Activated T-helper 1 cell treated with Interleukin-2 at 50 U/mL for 16 hours (primary cell): ENCODE measurements around the gene MIOS.
"Not testable (repeated sequence)": the region's sequence is repeated elsewhere in the genome, so short reads cannot be mapped to it uniquely, and the experiment has no call there.

Experiments
- DNase-seq: peaks from one replicate; pipeline ENCODE4 v3.0.0-alpha.2; 2020; ENCODE audit warnings: low read depth

MIOS gene

DNA sequence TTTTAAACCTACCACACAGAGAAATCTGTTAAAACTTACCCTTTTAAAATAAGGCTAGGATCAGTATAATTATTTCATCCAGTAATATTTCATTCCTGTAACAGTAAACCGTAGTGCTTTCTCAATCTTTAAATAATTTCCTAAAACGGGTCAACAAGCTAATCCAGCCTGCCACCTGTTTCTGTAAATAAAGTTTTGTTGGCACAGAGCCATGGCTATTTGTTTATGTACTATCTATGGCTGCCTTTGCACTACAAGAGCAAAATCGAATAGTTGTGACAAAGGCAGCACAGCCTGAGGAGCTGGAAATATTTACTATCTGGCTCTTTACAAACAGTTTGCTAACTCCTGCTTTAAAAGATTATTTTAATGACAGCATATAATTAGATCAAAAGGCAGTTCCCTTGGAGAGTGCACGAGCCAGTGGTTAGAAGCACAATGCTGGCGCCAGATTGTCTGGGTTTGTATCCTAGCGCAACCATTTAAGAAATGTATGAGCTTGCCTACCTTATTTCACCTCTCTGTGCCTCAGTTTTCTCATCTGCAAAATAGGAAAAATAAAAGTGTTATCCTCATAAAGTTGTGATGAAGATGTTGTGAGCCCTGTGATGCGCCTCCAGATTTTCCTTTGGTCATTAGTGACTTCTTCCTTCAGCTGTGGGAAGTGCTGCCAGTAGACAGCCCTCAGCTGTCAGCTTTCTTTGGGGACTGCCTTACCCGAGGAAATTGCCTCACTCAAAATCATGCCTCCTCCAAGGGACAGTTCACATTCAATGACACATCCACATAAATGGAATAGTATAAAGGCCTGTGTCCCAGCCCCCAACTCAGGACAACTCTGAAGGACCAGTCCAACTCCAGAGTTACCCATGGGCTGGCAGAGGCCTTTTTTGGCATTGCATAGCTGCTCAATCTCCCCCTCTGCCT is 11.8 kb upstream of the MIOS start:
- DNase-seq, result no peak

DNA sequence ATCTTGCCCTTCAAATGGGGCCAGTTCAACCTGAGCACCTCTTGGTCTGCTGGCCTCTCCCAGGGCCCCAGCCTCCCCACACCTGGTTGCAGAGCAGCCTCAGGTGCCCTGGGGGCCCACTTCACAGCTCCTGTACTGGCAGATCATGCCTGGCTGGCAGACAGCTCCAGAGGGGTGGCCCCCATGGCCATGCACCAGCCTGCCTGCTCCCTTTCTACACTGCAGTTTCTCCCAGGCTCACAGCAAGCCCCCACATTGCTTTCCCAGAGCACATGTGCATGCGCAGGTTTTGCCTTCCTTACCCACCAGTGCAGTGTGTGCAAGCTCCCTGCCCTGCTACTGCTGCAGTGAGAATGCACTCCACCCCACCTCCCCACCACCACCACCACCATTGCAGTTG is 9.8 kb upstream of the MIOS start:
- no peak for DNase-seq

DNA sequence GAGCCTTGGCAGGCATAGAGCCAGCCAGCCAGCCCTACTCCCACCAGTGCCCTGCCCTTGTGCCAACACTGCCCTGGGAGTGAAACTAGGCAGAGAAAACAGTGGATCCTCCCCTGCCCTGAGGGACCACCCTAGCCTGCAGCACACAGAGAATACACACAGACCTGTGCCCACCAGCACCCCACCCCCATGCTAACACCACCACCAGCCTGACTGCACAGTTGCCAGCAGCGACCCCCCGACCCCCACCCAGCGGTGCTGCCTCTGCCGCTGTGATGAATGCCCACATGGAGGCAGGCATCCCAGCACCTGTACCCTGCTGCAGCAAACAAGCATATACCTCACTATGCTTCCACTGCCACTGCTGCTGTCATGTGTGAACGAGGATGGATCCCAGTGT is 9.4 kb upstream of the MIOS start:
- DNase-seq, result no peak

GRCh38 chr7:7561591-7561990 is 5.1 kb upstream of the MIOS start:
- DNase-seq, result not testable (repeated sequence)

GRCh38 chr7:7562736-7563135 is 3.9 kb upstream of the MIOS start:
- DNase-seq, result no peak

DNA sequence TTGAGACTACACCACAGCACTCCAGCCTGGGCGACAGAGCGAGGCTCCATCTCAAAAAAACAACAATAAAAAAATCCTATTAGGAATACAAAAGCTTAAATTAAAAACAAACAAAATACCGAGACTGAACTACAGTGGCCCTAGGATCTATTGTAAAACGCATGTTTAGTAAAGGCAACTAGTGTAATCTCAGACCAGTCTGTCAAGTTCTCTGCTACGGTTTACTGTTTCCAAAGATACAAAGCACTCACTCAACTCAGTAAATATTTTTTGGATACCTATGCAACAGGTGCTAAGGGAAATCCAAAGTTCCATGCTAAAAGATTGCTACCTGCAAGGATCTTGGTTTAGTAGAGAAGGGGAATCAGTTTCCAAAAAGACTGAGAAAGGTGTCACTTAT is 3.4 kb upstream of the MIOS start:
- DNase-seq, result no peak

DNA sequence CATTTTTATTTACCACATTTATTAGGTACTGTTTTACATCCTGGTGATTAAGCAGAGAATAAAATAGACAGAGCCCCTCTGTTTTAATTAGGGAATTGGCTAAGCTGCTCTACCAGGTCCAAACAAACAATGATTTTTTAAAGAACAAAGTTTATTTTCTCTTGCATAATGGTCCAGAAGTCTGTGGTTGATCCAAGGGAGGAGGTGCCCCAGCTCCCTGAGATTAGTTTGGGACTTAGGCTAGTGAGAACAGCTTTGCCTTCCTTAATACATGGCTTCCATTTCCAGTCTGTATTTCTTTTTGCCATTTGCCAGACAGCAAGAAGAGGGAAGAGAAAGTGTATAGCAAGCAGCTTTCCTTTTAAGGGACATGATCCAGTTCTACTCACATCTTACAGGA is 2.9 kb upstream of the MIOS start:
- DNase-seq, result no peak

DNA sequence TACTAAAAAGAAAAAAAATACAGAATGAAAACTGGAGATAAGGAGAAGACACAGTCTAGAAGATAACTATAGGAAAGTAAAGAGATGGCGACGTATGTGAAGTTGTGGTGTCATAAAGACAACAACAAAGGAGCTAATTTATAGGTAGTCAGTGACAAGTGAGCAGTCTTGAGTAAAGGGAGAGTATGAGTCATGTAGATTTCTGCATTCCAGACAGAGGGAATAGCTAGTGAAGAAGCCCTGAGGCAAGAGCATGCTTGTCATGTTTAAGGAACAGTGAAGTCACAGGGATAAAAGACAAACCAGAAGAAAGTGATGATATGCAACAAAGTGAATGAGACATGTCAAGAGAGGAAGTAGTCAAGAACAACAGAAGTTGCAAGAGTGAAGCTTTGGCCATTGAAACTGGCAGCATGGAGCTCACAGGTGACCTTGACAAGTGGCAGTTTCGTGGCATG is 2.3 kb upstream of the MIOS start:
- DNase-seq, result no peak

DNA sequence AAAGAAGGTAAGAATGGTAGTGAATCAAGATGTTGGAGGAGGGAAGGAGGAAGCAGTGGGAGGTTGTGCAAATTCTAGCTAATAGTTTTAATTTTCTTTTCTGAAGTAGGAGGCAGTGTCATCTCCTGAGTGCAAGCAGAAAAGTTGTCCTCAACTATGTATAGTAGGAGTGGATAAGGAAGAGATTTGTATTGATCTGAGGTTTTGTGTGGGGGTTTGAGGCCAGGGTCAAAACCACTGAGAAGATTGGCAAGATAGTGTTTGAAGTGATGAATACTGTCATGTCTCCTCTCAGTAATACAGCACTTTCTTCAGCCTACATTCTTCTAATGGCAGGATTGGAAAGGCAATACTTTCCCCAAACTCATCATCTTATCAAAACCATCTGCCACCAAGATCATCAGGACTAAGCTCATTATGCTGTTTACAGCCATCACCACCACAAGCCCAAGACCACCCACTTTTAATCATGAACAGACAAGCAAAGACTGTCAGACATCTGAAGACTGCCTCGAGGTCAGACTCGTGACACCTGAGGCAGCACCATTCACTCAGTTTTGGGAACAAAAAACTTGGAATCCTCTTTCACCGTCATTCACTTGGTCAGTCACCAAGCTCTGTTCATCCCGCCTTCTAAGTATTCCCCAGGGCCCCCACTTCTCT is 1.5 kb upstream of the MIOS start:
- no peak for DNase-seq

- no peak for DNase-seq
These were observed 686 bp upstream of the MIOS start for GRCh38 chr7:7565746-7566650.

GRCh38 chr7:7567898-7568531 is 1.3 kb downstream of the MIOS start:
- DNase-seq, result no peak

DNA sequence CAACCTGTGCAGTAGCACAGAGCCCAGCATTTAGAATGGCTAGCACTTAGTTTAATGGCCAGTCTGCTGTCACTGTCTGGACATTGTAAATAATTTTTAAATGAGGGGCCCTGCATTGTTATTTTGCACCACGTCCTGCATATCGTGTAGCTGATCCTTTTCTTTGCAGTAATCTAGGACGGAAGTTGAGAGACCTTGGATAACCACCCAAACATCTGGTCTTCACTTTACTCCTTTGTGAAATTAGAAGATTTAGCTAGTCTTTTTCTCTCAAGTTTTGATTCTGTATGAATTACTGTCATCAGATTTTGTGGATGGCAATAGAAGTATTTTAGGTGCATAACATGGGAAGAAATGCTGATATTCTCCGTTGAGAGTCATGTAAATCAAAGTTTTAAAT is 1.9 kb downstream of the MIOS start:
- DNase-seq, result no peak

DNA sequence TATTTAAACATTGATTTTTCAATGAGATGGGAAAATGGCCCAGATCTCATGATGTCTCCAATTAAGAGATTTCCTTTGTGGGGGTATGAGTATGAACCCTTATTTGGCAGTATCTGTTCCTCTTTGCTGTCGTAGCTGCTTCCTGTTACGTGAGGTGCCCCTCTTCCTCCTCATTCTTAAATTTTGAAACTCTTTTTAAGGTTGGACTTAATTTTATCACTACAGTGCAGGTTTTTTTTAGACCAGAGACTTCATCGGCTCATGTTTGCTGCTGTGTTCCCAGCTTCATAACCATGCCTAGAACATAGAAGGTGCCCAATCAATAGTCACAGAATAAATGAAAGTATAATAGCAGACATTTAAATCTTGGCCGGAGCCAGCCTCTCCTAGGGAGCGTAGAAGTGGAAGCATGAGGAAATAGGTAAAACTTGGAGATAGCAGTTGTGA is 2.4 kb downstream of the MIOS start:
- DNase-seq, result no peak

- no peak for DNase-seq
These were observed 2.9 kb downstream of the MIOS start for GRCh38 chr7:7569615-7570014.

- DNase-seq, result no peak
These were observed 3.9 kb downstream of the MIOS start for GRCh38 chr7:7570584-7570983.

GRCh38 chr7:7573701-7574100 is 7.0 kb downstream of the MIOS start:
- DNase-seq, result no peak

DNA sequence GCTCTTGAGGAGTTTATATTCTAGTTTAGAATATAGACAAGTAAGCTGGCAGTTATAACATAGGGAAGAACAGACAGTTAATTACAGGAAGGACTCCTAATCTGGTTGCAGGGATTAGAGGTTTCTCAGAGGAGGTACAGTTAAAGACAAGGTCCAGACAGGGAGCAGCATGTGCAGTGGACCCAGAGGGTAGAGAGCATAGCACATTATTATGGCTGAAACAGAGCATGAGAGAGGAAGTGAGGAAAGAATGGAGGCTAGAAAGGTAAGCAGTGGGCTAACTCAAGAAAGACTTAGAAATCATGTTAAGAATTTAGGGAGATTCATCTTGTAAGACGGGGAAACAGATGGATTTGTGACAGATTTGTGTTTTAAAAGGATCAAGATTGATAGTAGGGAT is 9.7 kb downstream of the MIOS start:
- DNase-seq, result no peak

DNA sequence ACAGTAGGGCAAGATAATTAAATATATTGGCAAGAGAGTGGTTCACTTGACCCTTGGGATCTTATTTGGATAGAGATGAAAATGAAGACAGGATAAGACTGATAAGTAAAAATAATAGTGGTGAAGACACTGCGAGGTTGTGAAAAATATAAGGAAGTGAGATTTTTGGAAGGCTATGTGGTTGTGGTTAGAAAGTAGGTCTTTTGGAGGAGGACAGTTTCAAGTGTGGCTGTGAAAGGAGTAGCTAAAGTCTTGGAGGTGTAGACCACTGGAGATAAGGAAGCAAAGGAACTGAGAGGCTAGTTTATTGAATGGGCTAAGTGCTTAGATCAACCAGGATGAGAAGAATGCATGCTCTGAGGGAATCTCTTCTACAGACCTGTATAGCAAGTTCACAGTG is 11.2 kb downstream of the MIOS start:
- DNase-seq, result no peak

DNA sequence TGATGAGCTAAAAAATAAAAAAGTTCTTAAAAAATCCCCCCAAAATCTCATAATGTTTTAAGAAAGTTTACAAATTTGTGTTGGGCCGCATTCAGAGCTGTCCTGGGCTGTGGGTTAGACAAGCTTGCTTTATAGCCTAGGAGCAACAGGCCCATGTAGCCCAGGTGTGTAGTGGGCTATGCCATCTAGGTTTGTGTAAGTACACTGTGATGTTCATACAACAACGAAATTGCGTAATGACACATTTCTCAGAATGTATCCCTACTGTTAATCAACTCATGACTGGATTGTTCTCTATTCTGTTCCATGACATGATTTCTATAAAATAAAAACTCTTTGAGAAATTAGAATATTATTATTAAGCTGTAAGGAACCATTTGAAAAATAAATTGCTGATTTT is 13.0 kb downstream of the MIOS start:
- no peak for DNase-seq

DNA sequence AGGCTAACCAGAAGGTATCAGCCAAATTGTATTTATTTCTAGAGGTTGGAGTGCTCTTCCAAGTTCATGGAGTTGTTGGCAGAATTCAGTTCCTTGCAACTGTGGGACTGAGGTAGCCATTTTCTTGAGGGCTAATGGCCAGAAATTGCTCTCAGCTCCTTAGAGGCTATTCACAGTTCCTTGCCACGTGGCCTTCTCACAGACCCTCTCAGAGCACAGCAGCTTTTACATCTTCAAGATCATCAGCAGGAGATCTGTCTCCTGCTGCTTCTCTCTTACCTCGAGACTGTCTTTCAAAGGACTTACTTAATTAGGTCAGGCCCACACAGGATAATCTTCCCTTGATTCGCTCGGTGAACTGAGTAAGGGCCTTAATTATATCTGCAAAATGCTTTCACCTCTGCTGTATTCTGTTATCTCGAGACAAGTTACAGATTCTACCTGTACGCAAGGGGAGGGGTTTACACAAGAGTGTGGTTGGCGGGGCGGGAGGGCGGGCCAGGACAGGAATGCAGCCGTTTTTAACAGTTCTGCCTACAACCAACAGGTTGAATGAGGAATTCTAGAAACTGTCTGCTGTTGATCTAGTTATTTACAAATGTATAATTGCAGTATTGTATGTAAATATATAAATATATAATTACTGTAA is 15.0 kb downstream of the MIOS start:
- DNase-seq, result no peak

DNA sequence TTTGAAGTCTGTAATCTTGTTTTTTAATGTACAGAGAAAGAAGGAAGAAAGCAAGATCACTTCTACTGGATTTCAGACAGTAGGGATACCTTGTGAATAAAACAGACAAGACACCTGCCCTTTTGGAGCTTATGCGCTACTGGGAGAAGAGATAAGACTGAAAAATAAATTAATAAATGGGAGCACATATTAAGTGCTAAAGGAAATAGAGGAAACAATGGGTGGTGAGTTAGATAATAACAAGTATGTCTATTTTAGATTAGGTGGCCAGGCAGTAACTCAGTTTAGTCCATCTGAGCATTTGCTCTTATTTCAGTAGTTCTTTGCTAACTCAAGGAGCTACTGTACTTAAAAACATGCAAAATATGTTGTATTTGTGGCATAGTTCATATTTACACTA is 15.9 kb downstream of the MIOS start:
- no peak for DNase-seq
